Glutamatergic neuron (in vitro differentiated cells): Measurements from ENCODE around the gene ARMC12. TPM values are rescaled to one million over a fixed set of nuclear protein-coding genes. Genes with fewer than 3 reads are reported as not detected.
"Not testable (repeated sequence)": the region's sequence is repeated elsewhere in the genome, so short reads cannot be mapped to it uniquely, and the experiment has no call there.

Source experiments
- DNase-seq: peaks from one replicate; pipeline ENCODE4 v3.0.0; 2022
- H3K27ac Mint-ChIP-seq: one replicate; pipeline ENCODE4 v1.8.0; 2020; ENCODE audit warnings: mild to moderate bottlenecking, mixed read lengths, inconsistent platforms; ENCODE audit not compliant: unreplicated experiment
- H3K27me3 Mint-ChIP-seq: one replicate; pipeline ENCODE4 v1.8.0; 2020; ENCODE audit warnings: mild to moderate bottlenecking, moderate library complexity, mixed read lengths, inconsistent platforms; ENCODE audit not compliant: unreplicated experiment
- H3K36me3 Mint-ChIP-seq: one replicate; pipeline ENCODE4 v1.8.0; 2020; ENCODE audit warnings: mild to moderate bottlenecking, mixed read lengths, inconsistent platforms; ENCODE audit not compliant: unreplicated experiment
- H3K4me1 Mint-ChIP-seq: one replicate; pipeline ENCODE4 v1.8.0; 2020; ENCODE audit warnings: mild to moderate bottlenecking, low read depth, mixed read lengths, inconsistent platforms; ENCODE audit not compliant: unreplicated experiment
- H3K4me3 Mint-ChIP-seq: one replicate; pipeline ENCODE4 v1.8.0; 2020; ENCODE audit warnings: mild to moderate bottlenecking, mixed read lengths, inconsistent platforms; ENCODE audit not compliant: unreplicated experiment
- H3K9me3 Mint-ChIP-seq: one replicate; pipeline ENCODE4 v1.8.0; 2020; ENCODE audit warnings: mild to moderate bottlenecking, moderate library complexity, mixed read lengths, inconsistent platforms; ENCODE audit not compliant: unreplicated experiment
- total RNA-seq: library from RNA; stranded (reverse); fragmentation: NEBNext Ultra II Directional; extraction: Animal tissue kit (Norgen Biotek cat#: 25700); gene quantifications from one replicate; pipeline ENCODE4 v1.2.1, GENCODE V29; 2021; ENCODE audit not compliant: unreplicated experiment
- TF ChIP-seq, protein P1 (sequence below): fragments of 200-600 bp; sonication (generic); IDR thresholded peaks from one replicate; pipeline ENCODE4 v1.5.0; 2021; ENCODE audit not compliant: partially characterized antibody, unreplicated experiment

ARMC12 gene
- total RNA-seq, 1 donor from 2014 or later: 2.6 TPM

DNA sequence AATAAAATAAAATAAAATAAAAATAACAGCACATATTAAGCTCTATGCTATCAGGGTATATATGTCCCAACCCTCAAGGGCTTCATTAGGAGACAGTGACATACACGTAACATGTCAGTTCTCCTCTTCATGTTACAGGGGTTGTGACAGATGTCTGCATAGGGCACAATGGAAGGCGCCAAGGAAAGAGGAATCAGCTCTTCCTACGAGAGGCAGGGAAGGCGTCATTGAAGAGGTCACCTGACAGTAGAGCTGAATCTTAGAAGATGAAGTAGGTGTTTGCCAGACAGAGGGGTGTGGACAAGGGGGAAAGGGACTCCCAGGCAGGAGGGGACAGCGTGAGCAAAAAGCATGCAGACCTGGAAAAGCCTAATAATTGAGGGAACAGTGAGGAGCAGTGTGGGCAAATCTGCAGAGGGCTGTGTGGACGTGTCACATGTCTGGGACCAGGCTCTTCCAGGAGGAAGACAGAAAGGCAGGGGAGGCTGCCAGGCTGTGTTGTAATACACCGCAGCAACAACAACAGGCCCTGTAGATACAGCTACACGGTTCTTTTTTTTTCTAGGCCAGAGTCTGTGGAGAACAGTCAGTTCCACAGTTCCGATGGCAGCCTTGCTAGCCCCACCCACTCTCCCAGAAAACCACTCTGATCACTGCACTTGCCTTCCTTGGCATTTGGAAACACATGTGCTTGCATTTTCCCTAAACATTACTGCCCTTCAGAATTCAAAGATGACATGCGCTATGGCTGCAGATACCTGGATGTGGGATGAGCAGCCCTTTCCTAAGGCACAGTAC lies 45.6 kb upstream of the ARMC12 start:
- Mint-ChIP-seq H3K27ac (peak overlapping the region; percentile 18), H3K4me1 (peaks cover 2% of the 10 kb centered on the region), H3K9me3 (peaks cover 2% of the 10 kb centered on the region), H3K27me3 (peaks cover 2% of the 10 kb centered on the region), H3K4me3 (no peak overlapping the region), H3K36me3 (no peaks in the 10 kb centered on the region)
- DNase-seq: no peak
- TF ChIP-seq, protein P1, sequence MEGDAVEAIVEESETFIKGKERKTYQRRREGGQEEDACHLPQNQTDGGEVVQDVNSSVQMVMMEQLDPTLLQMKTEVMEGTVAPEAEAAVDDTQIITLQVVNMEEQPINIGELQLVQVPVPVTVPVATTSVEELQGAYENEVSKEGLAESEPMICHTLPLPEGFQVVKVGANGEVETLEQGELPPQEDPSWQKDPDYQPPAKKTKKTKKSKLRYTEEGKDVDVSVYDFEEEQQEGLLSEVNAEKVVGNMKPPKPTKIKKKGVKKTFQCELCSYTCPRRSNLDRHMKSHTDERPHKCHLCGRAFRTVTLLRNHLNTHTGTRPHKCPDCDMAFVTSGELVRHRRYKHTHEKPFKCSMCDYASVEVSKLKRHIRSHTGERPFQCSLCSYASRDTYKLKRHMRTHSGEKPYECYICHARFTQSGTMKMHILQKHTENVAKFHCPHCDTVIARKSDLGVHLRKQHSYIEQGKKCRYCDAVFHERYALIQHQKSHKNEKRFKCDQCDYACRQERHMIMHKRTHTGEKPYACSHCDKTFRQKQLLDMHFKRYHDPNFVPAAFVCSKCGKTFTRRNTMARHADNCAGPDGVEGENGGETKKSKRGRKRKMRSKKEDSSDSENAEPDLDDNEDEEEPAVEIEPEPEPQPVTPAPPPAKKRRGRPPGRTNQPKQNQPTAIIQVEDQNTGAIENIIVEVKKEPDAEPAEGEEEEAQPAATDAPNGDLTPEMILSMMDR: no peak

DNA sequence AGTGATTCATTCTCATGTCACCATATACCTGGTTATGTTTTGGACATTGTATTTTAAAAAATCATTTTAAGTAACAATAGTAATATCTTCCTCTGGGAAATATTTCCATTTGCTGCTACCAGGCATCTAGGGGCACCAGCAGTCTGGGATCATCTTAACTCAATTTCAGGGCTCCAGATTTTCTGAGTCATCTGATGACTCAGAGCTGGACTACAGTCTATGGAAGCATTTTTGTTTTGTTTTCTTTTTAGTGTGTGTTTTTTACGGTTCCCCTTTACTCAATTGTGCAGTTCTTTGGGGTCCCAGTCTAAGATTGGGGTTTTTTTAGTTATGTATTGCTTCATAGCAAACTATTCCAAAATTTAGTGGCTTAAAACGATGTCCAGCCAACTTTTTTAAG lies 42.4 kb upstream of the ARMC12 start:
- H3K27me3 Mint-ChIP-seq: no peaks in the 10 kb centered on the region
- H3K4me1 Mint-ChIP-seq: peaks cover 2% of the 10 kb centered on the region
- no peak for DNase-seq
- H3K9me3 Mint-ChIP-seq: no peaks in the 10 kb centered on the region
- no peaks in the 10 kb centered on the region for H3K36me3 Mint-ChIP-seq
- no peak overlapping the region for H3K4me3 Mint-ChIP-seq
- no peak overlapping the region for H3K27ac Mint-ChIP-seq
- TF ChIP-seq, protein P1: no peak

DNA sequence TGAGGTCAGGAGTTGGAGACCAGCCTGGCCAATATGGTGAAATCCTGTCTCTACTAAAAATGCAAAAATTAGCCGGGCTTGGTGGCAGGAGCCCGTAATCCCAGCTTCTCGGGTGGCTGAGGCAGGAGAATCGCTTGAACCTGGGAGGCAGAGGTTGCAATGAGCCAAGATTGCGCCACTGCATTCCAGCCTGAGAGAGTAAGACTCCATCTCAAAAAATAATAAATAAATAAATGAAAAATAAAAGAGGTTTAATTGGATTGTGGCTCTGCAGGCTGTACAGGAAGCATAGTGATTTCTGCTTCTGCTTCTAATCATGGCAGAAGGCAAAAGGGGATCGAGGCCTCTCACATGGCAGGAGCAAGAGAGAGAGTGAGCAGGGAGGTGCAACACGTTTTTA lies 38.4 kb upstream of the ARMC12 start:
- H3K27me3 Mint-ChIP-seq, DNase-seq, H3K4me1 Mint-ChIP-seq, H3K36me3 Mint-ChIP-seq, H3K27ac Mint-ChIP-seq, H3K4me3 Mint-ChIP-seq, H3K9me3 Mint-ChIP-seq: not testable (repeated sequence)

DNA sequence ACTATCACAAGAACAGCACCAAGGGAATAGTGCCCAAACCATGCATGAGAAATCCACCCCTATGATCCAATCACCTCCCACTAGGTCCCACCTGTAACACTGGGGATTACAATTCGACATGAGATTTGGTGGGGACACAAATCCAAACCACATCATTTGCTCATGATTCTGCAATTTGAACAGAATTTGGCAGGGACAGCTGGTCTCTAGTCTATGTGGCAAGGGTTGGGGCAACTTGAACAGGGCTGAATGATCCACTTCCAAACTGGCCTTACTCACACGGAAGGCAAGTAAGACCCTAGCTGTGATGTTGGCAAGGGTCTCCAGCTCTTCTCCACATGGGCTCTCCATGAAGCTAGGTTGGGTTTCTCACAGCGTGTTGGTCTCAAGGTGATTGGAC lies 38.0 kb upstream of the ARMC12 start:
- Mint-ChIP-seq H3K9me3 (no peaks in the 10 kb centered on the region), H3K4me1 (no peaks in the 10 kb centered on the region), H3K4me3 (no peak overlapping the region), H3K27ac (no peak overlapping the region), H3K27me3 (no peaks in the 10 kb centered on the region), H3K36me3 (peaks cover 7% of the 10 kb centered on the region)
- no peak for DNase-seq
- TF ChIP-seq, protein P1: no peak

DNA sequence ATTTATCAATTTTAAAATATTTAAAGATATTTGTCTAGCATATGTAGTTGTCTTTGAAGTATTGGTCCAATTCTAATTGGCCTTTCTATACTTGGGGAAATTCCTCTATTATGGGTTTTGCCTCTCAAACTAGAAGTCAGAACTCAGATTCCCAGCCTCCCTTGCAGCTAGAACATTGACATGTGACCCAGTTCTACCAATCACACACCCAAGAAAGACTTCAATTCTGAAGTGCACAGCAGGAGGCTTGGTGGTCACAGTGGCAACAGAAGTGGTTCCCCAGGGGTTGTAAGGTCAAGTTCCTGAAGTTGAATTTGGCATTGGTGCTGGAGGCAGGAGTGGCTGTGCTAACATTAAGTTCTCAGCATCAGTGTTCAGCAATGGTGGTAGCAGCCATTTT lies 33.3 kb upstream of the ARMC12 start:
- no peak overlapping the region for H3K27ac Mint-ChIP-seq
- no peak for DNase-seq
- TF ChIP-seq, protein P1: no peak
- H3K4me3 Mint-ChIP-seq: no peak overlapping the region
- no peaks in the 10 kb centered on the region for H3K27me3 Mint-ChIP-seq
- H3K36me3 Mint-ChIP-seq: peaks cover 13% of the 10 kb centered on the region
- H3K4me1 Mint-ChIP-seq: no peaks in the 10 kb centered on the region
- peaks cover 3% of the 10 kb centered on the region for H3K9me3 Mint-ChIP-seq
